OCI-LY1 (cell line): ENCODE results near the gene SYPL1.

Experiments
- H2AFZ ChIP-seq: fragments of 200-600 bp; sonication (generic), shearing (Covaris generic); 2 replicates; pipeline ENCODE4 v1.6.0; 2014; ENCODE audit warnings: antibody characterized with exemption, mild to moderate bottlenecking, low read length
- H3F3A ChIP-seq: fragments of 200-600 bp; sonication (generic), shearing (Covaris generic); 2 replicates; pipeline ENCODE4 v1.6.0; 2014; ENCODE audit warnings: mild to moderate bottlenecking, antibody characterized with exemption, low read length, moderate library complexity; ENCODE audit not compliant: insufficient read depth
- H3K27ac ChIP-seq: fragments of 200-600 bp; sonication (generic); 2 replicates; pipeline ENCODE4 v1.5.1; 2014; ENCODE audit warnings: low read length, mixed run types, mild to moderate bottlenecking, low read depth; ENCODE audit not compliant: poor library complexity, severe bottlenecking
- H3K27me3 ChIP-seq: fragments of 200-600 bp; sonication (generic); 2 replicates; pipeline ENCODE4 v1.6.0; 2014; ENCODE audit warnings: antibody characterized with exemption, mild to moderate bottlenecking, low read length, moderate library complexity; ENCODE audit not compliant: insufficient read depth
- H3K36me3 ChIP-seq: fragments of 200-600 bp; sonication (generic); 2 replicates; pipeline ENCODE4 v1.6.1; 2014; ENCODE audit warnings: mild to moderate bottlenecking, antibody characterized with exemption, low read length, moderate library complexity, mixed read lengths; ENCODE audit not compliant: insufficient read depth
- H3K4me1 ChIP-seq: fragments of 200-600 bp; sonication (generic); 2 replicates; pipeline ENCODE4 v1.5.1; 2014; ENCODE audit warnings: mild to moderate bottlenecking, low read length, moderate library complexity; ENCODE audit not compliant: insufficient read depth, severe bottlenecking
- H3K4me2 ChIP-seq: fragments of 200-600 bp; sonication (generic), shearing (Covaris generic); 2 replicates; pipeline ENCODE4 v1.6.1; 2014; ENCODE audit warnings: low read length
- H3K4me3 ChIP-seq: fragments of 200-600 bp; sonication (generic); 2 replicates; pipeline ENCODE4 v1.5.1; 2014; ENCODE audit warnings: low read length, low read depth, mild to moderate bottlenecking, mixed read lengths; ENCODE audit not compliant: poor library complexity, severe bottlenecking
- H3K79me2 ChIP-seq: fragments of 200-600 bp; shearing (Covaris generic); 2 replicates; pipeline ENCODE4 v1.6.1; 2016; ENCODE audit warnings: mixed run types, low read length, mixed read lengths; ENCODE audit not compliant: insufficient read depth
- H3K9ac ChIP-seq: fragments of 200-600 bp; sonication (generic), shearing (Covaris generic); 2 replicates; pipeline ENCODE4 v1.6.1; 2014; ENCODE audit warnings: mild to moderate bottlenecking, low read length, mixed read lengths
- H3K9me2 ChIP-seq: fragments of 200-600 bp; sonication (generic), shearing (Covaris generic); 2 replicates; pipeline ENCODE4 v1.6.1; 2014; ENCODE audit warnings: low read depth, mild to moderate bottlenecking, low read length, mixed read lengths
- H3K9me3 ChIP-seq: fragments of 200-600 bp; shearing (Covaris generic); 2 replicates; pipeline ENCODE4 v1.6.1; 2014; ENCODE audit warnings: low read length, mixed read lengths
- H4K20me1 ChIP-seq: fragments of 200-600 bp; sonication (generic), shearing (Covaris generic); 2 replicates; pipeline ENCODE4 v1.6.0; 2016; ENCODE audit warnings: mild to moderate bottlenecking, low read length; ENCODE audit not compliant: insufficient read depth
- EZH2 ChIP-seq: fragments of 200-600 bp; sonication (generic), shearing (Covaris generic); IDR thresholded peaks from 2 replicates; pipeline ENCODE4 v1.8.0; 2017; ENCODE audit warnings: borderline replicate concordance, mixed run types, mild to moderate bottlenecking, antibody characterized with exemption, low read length, moderate library complexity, mixed read lengths
- TF ChIP-seq, protein P1 (sequence below): fragments of 200-600 bp; sonication (generic), shearing (Covaris generic); IDR thresholded peaks from 2 replicates; pipeline ENCODE4 v1.5.1; 2017; ENCODE audit warnings: mild to moderate bottlenecking, antibody characterized with exemption, low read length, moderate library complexity, mixed read lengths

The SYPL1 gene

DNA sequence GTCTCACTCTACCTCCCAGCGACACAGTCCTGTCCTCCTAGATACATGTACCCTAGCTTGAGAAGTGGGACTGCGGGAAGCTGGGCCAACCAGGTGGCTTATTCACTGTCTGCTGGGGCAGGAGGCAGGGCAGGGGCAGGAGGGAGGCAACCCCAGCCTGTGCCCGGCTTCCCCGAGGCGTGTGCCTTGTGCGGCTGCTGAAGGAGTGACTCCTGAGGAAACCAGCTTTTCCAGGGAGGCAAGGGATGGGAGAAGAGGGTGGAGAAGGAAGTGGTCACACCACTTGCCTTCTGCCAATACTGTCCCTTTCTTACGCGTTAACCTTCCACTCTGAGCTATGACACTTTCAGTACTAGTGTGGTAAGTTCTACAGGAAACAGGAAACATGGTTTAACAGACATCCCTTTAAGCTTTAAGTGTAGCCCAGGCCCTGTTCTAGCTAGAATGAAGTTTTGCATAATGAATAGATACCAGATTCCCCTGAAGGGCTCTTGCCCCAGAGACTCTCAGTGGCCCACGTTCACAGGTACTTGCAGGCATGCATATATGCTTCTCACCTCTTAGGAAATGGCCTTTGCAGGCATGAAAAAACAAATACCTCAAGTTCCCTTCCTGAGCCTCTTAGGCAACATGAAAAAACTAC is 40.6 kb downstream of the SYPL1 start:
- Histone ChIP-seq H3K9me2 (no peaks in the 10 kb centered on the region), H3K27ac (peak overlapping the region; percentile 99), H3K4me3 (peak overlapping the region; percentile 60), H3K27me3 (no peaks in the 10 kb centered on the region), H3F3A (peaks cover 21% of the 10 kb centered on the region), H2AFZ (no peak overlapping the region), H3K36me3 (no peaks in the 10 kb centered on the region), H3K9me3 (no peaks in the 10 kb centered on the region), H3K4me1 (peaks cover 91% of the 10 kb centered on the region), H3K4me2 (peak overlapping the region; percentile 89), H4K20me1 (no peaks in the 10 kb centered on the region), H3K9ac (peak overlapping the region; percentile 92), H3K79me2 (no peaks in the 10 kb centered on the region)
- TF ChIP-seq EZH2: no peak
- TF ChIP-seq, protein P1, sequence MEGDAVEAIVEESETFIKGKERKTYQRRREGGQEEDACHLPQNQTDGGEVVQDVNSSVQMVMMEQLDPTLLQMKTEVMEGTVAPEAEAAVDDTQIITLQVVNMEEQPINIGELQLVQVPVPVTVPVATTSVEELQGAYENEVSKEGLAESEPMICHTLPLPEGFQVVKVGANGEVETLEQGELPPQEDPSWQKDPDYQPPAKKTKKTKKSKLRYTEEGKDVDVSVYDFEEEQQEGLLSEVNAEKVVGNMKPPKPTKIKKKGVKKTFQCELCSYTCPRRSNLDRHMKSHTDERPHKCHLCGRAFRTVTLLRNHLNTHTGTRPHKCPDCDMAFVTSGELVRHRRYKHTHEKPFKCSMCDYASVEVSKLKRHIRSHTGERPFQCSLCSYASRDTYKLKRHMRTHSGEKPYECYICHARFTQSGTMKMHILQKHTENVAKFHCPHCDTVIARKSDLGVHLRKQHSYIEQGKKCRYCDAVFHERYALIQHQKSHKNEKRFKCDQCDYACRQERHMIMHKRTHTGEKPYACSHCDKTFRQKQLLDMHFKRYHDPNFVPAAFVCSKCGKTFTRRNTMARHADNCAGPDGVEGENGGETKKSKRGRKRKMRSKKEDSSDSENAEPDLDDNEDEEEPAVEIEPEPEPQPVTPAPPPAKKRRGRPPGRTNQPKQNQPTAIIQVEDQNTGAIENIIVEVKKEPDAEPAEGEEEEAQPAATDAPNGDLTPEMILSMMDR: no peak

DNA sequence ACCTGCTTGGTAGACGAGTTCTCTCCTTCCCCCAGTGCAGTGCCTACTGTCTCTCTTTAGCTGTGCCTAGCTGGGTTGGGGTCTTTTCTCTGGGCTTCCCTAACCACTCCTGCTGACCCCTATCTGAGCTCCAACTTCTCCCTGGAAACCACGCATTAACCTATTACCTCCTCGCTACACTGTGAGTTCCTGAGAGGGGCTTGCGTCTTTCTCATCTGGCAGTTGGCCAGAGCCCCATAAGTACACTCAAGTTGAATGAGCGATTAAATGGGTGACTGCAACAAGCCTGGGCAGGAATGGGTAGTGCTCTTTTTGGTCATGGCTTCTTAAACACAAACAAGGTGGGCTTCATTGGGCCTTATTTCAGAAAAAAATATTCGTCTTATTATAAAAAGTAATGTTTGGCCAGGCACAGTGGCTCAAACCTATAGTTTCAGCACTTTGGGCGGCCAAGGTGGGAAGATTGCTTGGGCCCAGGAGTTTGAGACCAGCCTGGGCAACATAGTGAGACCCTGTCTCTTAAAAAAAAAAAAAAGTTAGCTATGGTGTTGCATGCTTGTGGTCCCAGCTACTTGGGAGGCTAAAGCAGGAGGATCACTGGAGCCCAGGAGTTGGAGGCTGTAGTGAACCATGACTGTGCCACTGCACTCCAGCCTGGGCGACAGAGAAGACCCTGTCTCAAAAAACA is 41.4 kb downstream of the SYPL1 start:
- Histone ChIP-seq H3K9me3 (no peaks in the 10 kb centered on the region), H3K79me2 (no peaks in the 10 kb centered on the region), H3K36me3 (no peaks in the 10 kb centered on the region), H3K27me3 (no peaks in the 10 kb centered on the region), H4K20me1 (no peaks in the 10 kb centered on the region), H3K4me1 (peaks cover 91% of the 10 kb centered on the region), H3K9me2 (no peaks in the 10 kb centered on the region), H3K4me2 (peak overlapping the region; percentile 89), H3K27ac (peak overlapping the region; percentile 99), H3K4me3 (peak overlapping the region; percentile 60), H2AFZ (no peak overlapping the region), H3F3A (peaks cover 13% of the 10 kb centered on the region), H3K9ac (peak overlapping the region; percentile 92)
- TF ChIP-seq EZH2: no peak
- TF ChIP-seq, protein P1: no peak

DNA sequence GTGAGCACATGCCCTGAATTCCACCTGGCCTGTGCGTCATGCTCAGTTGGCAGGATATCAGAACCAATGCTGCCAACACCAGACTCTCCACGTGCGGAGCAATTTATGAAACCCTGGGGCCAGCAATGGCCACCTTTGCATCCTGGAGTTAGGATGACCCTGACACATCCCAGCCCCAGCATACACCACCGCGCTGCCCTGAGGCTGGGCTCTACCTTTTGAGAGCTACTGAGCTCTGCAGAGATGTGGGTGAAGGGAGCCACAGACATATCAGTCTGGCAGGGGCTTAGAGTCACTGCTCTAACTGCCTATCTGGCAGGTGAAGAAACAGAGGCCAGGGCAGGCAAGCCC is 41.9 kb downstream of the SYPL1 start:
- H3F3A ChIP-seq: peaks cover 11% of the 10 kb centered on the region
- H2AFZ ChIP-seq: no peak overlapping the region
- no peaks in the 10 kb centered on the region for H3K36me3 ChIP-seq
- no peaks in the 10 kb centered on the region for H3K79me2 ChIP-seq
- no peaks in the 10 kb centered on the region for H4K20me1 ChIP-seq
- H3K9me3 ChIP-seq: no peaks in the 10 kb centered on the region
- H3K27ac ChIP-seq: peak overlapping the region; percentile 99
- H3K9me2 ChIP-seq: no peaks in the 10 kb centered on the region
- peak overlapping the region; percentile 60 for H3K4me3 ChIP-seq
- no peaks in the 10 kb centered on the region for H3K27me3 ChIP-seq
- peaks cover 91% of the 10 kb centered on the region for H3K4me1 ChIP-seq
- peak overlapping the region; percentile 92 for H3K9ac ChIP-seq
- TF ChIP-seq EZH2: no peak
- TF ChIP-seq, protein P1: no peak
- H3K4me2 ChIP-seq: peak overlapping the region; percentile 89
